ENCODE results near the gene SLC39A11. TPM values are rescaled to one million over a fixed set of nuclear protein-coding genes. Genes with fewer than 3 reads are reported as not detected.

SLC39A11 gene
- total RNA-seq, 1 experiment from 2014 or later = 56.1 TPM

GRCh38 chr17:72887917-72888316, 204.6 kb downstream of the SLC39A11 start:
- BruUV-seq (replicated peaks) = no TSS peak
- TF ChIP-seq, protein P1, sequence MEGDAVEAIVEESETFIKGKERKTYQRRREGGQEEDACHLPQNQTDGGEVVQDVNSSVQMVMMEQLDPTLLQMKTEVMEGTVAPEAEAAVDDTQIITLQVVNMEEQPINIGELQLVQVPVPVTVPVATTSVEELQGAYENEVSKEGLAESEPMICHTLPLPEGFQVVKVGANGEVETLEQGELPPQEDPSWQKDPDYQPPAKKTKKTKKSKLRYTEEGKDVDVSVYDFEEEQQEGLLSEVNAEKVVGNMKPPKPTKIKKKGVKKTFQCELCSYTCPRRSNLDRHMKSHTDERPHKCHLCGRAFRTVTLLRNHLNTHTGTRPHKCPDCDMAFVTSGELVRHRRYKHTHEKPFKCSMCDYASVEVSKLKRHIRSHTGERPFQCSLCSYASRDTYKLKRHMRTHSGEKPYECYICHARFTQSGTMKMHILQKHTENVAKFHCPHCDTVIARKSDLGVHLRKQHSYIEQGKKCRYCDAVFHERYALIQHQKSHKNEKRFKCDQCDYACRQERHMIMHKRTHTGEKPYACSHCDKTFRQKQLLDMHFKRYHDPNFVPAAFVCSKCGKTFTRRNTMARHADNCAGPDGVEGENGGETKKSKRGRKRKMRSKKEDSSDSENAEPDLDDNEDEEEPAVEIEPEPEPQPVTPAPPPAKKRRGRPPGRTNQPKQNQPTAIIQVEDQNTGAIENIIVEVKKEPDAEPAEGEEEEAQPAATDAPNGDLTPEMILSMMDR (IDR thresholded peaks at IDR 0.05) = no peak
- no peak for TF ChIP-seq TCF7L2 (IDR thresholded peaks at IDR 0.05; ENCODE audit: low read depth, low read length)
- TF ChIP-seq POLR2AphosphoS5 (IDR thresholded peaks at IDR 0.05; ENCODE audit: low read depth, low read length) = no peak
- no peak for TF ChIP-seq SIN3A (IDR thresholded peaks at IDR 0.05; ENCODE audit: borderline replicate concordance, insufficient read depth, low read depth, low read length)
- no peak for TF ChIP-seq REST (IDR thresholded peaks at IDR 0.05; ENCODE audit: insufficient read depth in 1 of 2, low read depth in 2 of 2, low read length in 1 of 2)
- DNase-seq (ENCODE audit: low read depth, low spot score) = no peak
- Histone ChIP-seq H3K9me3 (ENCODE audit: control insufficient read depth, insufficient read depth, low read depth, low read length) (no peaks in the 10 kb centered on the region), H3K4me3 (ENCODE audit: low read depth in 2 of 2, low read length in 2 of 2) (no peak overlapping the region), H3K4me1 (ENCODE audit: control insufficient read depth, insufficient read depth, low read length) (no peaks in the 10 kb centered on the region), H3K27ac (ENCODE audit: low read length) (no peak overlapping the region), H3K36me3 (ENCODE audit: control insufficient read depth, insufficient read depth, low read length) (no peaks in the 10 kb centered on the region), H3K27me3 (ENCODE audit: control insufficient read depth, insufficient read depth, low read length) (no peaks in the 10 kb centered on the region)
- CTCF ChIA-PET = no interaction called here
- POLR2A ChIA-PET = no interaction called here
- ATAC-seq = no peak
- intact Hi-C loops (cut with micrococcal nuclease; ENCODE audit: unreplicated experiment) = no loop called here
- in situ Hi-C loops (cut with HindIII; ENCODE audit: low pct_unique_long_range_greater_than_20kb, low sequenced_read_pairs) = no loop called here

- ChIA-PET POLR2A (no interaction called here), CTCF (no interaction called here)
- intact Hi-C loops (cut with micrococcal nuclease; ENCODE audit: unreplicated experiment) (no loop called here), in situ Hi-C loops (cut with HindIII; ENCODE audit: low pct_unique_long_range_greater_than_20kb, low sequenced_read_pairs) (no loop called here)
- BruUV-seq (replicated peaks) = no TSS peak
- no peak for DNase-seq (ENCODE audit: low read depth, low spot score)
- no peak for TF ChIP-seq POLR2AphosphoS5 (IDR thresholded peaks at IDR 0.05; ENCODE audit: low read depth, low read length)
- TF ChIP-seq, protein P1 (IDR thresholded peaks at IDR 0.05) = no peak
- no peak for TF ChIP-seq SIN3A (IDR thresholded peaks at IDR 0.05; ENCODE audit: borderline replicate concordance, insufficient read depth, low read depth, low read length)
- no peak for TF ChIP-seq REST (IDR thresholded peaks at IDR 0.05; ENCODE audit: insufficient read depth in 1 of 2, low read depth in 2 of 2, low read length in 1 of 2)
- no peak for TF ChIP-seq TCF7L2 (IDR thresholded peaks at IDR 0.05; ENCODE audit: low read depth, low read length)
- no peaks in the 10 kb centered on the region for H3K4me1 ChIP-seq (ENCODE audit: control insufficient read depth, insufficient read depth, low read length)
- ATAC-seq = no peak
- H3K4me3 ChIP-seq (ENCODE audit: low read depth in 2 of 2, low read length in 2 of 2) = no peak overlapping the region
- no peaks in the 10 kb centered on the region for H3K9me3 ChIP-seq (ENCODE audit: control insufficient read depth, insufficient read depth, low read depth, low read length)
- no peak overlapping the region for H3K27ac ChIP-seq (ENCODE audit: low read length)
- H3K36me3 ChIP-seq (ENCODE audit: control insufficient read depth, insufficient read depth, low read length) = no peaks in the 10 kb centered on the region
- no peaks in the 10 kb centered on the region for H3K27me3 ChIP-seq (ENCODE audit: control insufficient read depth, insufficient read depth, low read length)
Observed at GRCh38 chr17:72887322-72887721, 205.2 kb downstream of the SLC39A11 start.

Measured in Panc1 (cell line).